GM23338 (cell line): ENCODE data around the gene PTPN22. TPM values are rescaled to one million over a fixed set of nuclear protein-coding genes. Genes with fewer than 3 reads are reported as not detected.

ENCODE experiments used
- ATAC-seq: fragments of 200-7000 bp; cut with Tn5 transposase; 3 replicates; pipeline ENCODE4 v1.9.1; 2020
- DNase-seq: peaks from one replicate; pipeline ENCODE4 v3.0.0-alpha.2; 2015; ENCODE audit warnings: low spot score
- H2AFZ ChIP-seq: fragments of 200-600 bp; sonication (generic); 2 replicates; pipeline ENCODE4 v1.8.0; 2016; ENCODE audit warnings: antibody characterized with exemption, mild to moderate bottlenecking, moderate library complexity
- H3F3A ChIP-seq: fragments of 200-600 bp; sonication (generic); replicated peaks from 2 replicates; pipeline ENCODE4 v1.8.0; 2017; ENCODE audit warnings: antibody characterized with exemption, mixed run types, low read depth
- H3K27ac ChIP-seq: fragments of 200-600 bp; sonication (generic); 2 replicates; pipeline ENCODE4 v1.6.1; 2016; ENCODE audit warnings: low read depth
- H3K27me3 ChIP-seq: fragments of 200-600 bp; sonication (generic); 2 replicates; pipeline ENCODE4 v1.8.0; 2016; ENCODE audit warnings: mild to moderate bottlenecking, mixed run types, moderate library complexity; ENCODE audit not compliant: insufficient read depth
- H3K36me3 ChIP-seq: fragments of 200-600 bp; sonication (generic); 2 replicates; pipeline ENCODE4 v1.8.0; 2016; ENCODE audit warnings: mild to moderate bottlenecking; ENCODE audit not compliant: insufficient read depth
- H3K4me1 ChIP-seq: fragments of 200-600 bp; sonication (generic); 2 replicates; pipeline ENCODE4 v1.8.0; 2016; ENCODE audit warnings: mild to moderate bottlenecking, moderate library complexity; ENCODE audit not compliant: insufficient read depth
- H3K4me2 ChIP-seq: fragments of 200-600 bp; sonication (generic); 2 replicates; pipeline ENCODE4 v1.7.1; 2017; ENCODE audit warnings: mixed run types
- H3K4me3 ChIP-seq: fragments of 200-600 bp; sonication (generic); 2 replicates; pipeline ENCODE4 v1.6.1; 2016; ENCODE audit warnings: mixed run types
- H3K79me2 ChIP-seq: fragments of 200-600 bp; sonication (generic); replicated peaks from 2 replicates; pipeline ENCODE4 v1.8.0; 2017; ENCODE audit warnings: mild to moderate bottlenecking; ENCODE audit not compliant: insufficient read depth
- H3K9me2 ChIP-seq: fragments of 200-600 bp; sonication (generic); 2 replicates; pipeline ENCODE4 v1.8.0; 2017; ENCODE audit not compliant: insufficient read depth
- H4K20me1 ChIP-seq: fragments of 200-600 bp; sonication (generic); replicated peaks from 2 replicates; pipeline ENCODE4 v1.8.0; 2017; ENCODE audit warnings: mild to moderate bottlenecking; ENCODE audit not compliant: insufficient read depth
- H3K27ac Mint-ChIP-seq: 2 replicates; pipeline ENCODE4 v1.8.0; 2020; ENCODE audit warnings: inconsistent platforms, mild to moderate bottlenecking, moderate library complexity, mixed read lengths
- H3K27me3 Mint-ChIP-seq: 3 replicates; pipeline ENCODE4 v1.8.0; 2022; ENCODE audit warnings: low read depth, mild to moderate bottlenecking, moderate library complexity, mixed read lengths, inconsistent platforms; ENCODE audit not compliant: insufficient read depth, poor library complexity
- H3K36me3 Mint-ChIP-seq: 3 replicates; pipeline ENCODE4 v1.8.0; 2021; ENCODE audit warnings: low read depth, mild to moderate bottlenecking, inconsistent platforms, moderate library complexity, mixed read lengths
- H3K4me1 Mint-ChIP-seq: 3 replicates; pipeline ENCODE4 v1.8.0; 2020; ENCODE audit warnings: mild to moderate bottlenecking, inconsistent platforms, mixed read lengths
- H3K4me3 Mint-ChIP-seq: 3 replicates; pipeline ENCODE4 v1.8.0; 2021; ENCODE audit warnings: moderate library complexity, mild to moderate bottlenecking, inconsistent platforms, mixed read lengths
- H3K9me3 Mint-ChIP-seq: 3 replicates; pipeline ENCODE4 v1.8.0; 2020; ENCODE audit warnings: moderate library complexity, mild to moderate bottlenecking, inconsistent platforms, mixed read lengths
- CREB1 ChIP-seq: fragments of 250-450 bp; sonication (Bioruptor Pico); IDR thresholded peaks from 2 replicates; pipeline ENCODE4 v1.5.0; 2020; ENCODE audit warnings: low read depth, mild to moderate bottlenecking, moderate library complexity
- EZH2 ChIP-seq: fragments of 200-600 bp; sonication (generic); IDR thresholded peaks from one replicate; pipeline ENCODE4 v1.8.0; 2017; ENCODE audit warnings: antibody characterized with exemption, mild to moderate bottlenecking, low read depth; ENCODE audit not compliant: unreplicated experiment
- EZH2phosphoT487 ChIP-seq: fragments of 200-600 bp; sonication (generic); IDR thresholded peaks from one replicate; pipeline ENCODE4 v1.8.1; 2018; ENCODE audit warnings: antibody characterized with exemption; ENCODE audit not compliant: unreplicated experiment
- JUNB ChIP-seq: IDR thresholded peaks from one replicate; pipeline ENCODE4 v1.6.1; 2016; ENCODE audit warnings: antibody characterized with exemption; ENCODE audit not compliant: unreplicated experiment
- NANOG ChIP-seq: IDR thresholded peaks from 2 replicates; pipeline ENCODE4 v1.6.1; 2016; ENCODE audit warnings: antibody characterized with exemption, borderline replicate concordance
- POLR2AphosphoS5 ChIP-seq: IDR thresholded peaks from 2 replicates; pipeline ENCODE4 v1.6.1; 2016; ENCODE audit warnings: antibody characterized with exemption, low read depth
- STAT1 ChIP-seq: IDR thresholded peaks from one replicate; pipeline ENCODE4 v1.6.1; 2016; ENCODE audit warnings: antibody characterized with exemption; ENCODE audit not compliant: unreplicated experiment
- ZNF114 ChIP-seq: fragments of 250-450 bp; sonication (Bioruptor Pico); IDR thresholded peaks from 2 replicates; pipeline ENCODE4 v1.5.0; 2020; ENCODE audit warnings: mild to moderate bottlenecking, moderate library complexity
- ZNF331 ChIP-seq: fragments of 250-450 bp; sonication (Bioruptor Pico); IDR thresholded peaks from 2 replicates; pipeline ENCODE4 v1.5.0; 2020; ENCODE audit warnings: low read depth, mild to moderate bottlenecking, moderate library complexity
- polyA plus RNA-seq: library from polyadenylated mRNA; unstranded; fragments of >200 nt; fragmentation: Nextera tagmentation; extraction: Ambion mirVana; gene quantifications from 2 replicates; pipeline ENCODE4 v1.2.1, GENCODE V29; 2016
- total RNA-seq: library from RNA; depleted of rRNA; stranded (reverse); fragments of >200 nt; shearing (Covaris generic); gene quantifications from 2 replicates; pipeline ENCODE4 v1.2.3, GENCODE V29; 2014
- TF ChIP-seq, protein P1 (sequence below): IDR thresholded peaks from one replicate; pipeline ENCODE4 v1.6.1; 2018; ENCODE audit warnings: antibody characterized with exemption; ENCODE audit not compliant: unreplicated experiment
- TF ChIP-seq, protein P2 (sequence below): IDR thresholded peaks from 2 replicates; pipeline ENCODE4 v1.6.1; 2016; ENCODE audit warnings: antibody characterized with exemption
- TF ChIP-seq, protein P3 (sequence below): fragments of 250-450 bp; sonication (Bioruptor Pico); IDR thresholded peaks from 2 replicates; pipeline ENCODE4 v1.5.0; 2020; ENCODE audit warnings: mild to moderate bottlenecking, moderate library complexity
- TF ChIP-seq, protein P4 (sequence below), 2 experiments: fragments of 200-600 bp in 1 of 2; sonication (generic) in 1 of 2; conservative IDR thresholded peaks; 2 replicates each; pipeline versions ENCODE4 v1.5.1 to v1.6.1; 2016 to 2017; ENCODE audit warnings: antibody characterized with exemption in 2 of 2, low read depth in 2 of 2, mild to moderate bottlenecking in 2 of 2, moderate library complexity in 1 of 2

PTPN22 gene
- total and polyA plus RNA-seq, 2 experiments from 2014 or later: 0.08 TPM; not detected in 1

DNA sequence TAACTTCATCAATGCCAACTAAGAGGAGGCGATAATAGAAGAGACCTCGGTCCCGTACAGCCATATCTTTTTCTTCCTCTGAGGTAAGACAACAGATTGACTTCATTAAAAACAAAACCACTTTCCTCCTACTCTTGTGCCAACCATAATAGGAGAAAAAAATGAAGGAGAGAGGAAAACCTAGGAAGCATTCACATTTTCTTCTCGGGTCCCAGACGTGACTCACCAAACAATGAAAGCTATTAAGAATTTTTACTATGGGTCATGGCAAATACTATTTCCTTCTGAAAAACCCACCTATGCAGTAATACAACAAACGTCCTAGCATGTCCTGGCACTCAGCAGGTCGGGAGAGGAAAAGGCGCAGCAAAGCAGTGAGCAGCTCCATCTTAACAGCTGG is 24.4 kb upstream of the PTPN22 start:
- no peak overlapping the region for H3K4me3 Mint-ChIP-seq
- ATAC-seq (no peak), DNase-seq (no peak)
- no peak for TF ChIP-seq ZNF331 (CRISPR knock-in tag)
- no peak for TF ChIP-seq NANOG
- no peak for TF ChIP-seq POLR2AphosphoS5
- no peak for TF ChIP-seq EZH2
- TF ChIP-seq CREB1: no peak
- no peak for TF ChIP-seq JUNB
- no peak for TF ChIP-seq ZNF114
- no peak for TF ChIP-seq EZH2phosphoT487
- TF ChIP-seq STAT1: no peak
- TF ChIP-seq, protein P1, sequence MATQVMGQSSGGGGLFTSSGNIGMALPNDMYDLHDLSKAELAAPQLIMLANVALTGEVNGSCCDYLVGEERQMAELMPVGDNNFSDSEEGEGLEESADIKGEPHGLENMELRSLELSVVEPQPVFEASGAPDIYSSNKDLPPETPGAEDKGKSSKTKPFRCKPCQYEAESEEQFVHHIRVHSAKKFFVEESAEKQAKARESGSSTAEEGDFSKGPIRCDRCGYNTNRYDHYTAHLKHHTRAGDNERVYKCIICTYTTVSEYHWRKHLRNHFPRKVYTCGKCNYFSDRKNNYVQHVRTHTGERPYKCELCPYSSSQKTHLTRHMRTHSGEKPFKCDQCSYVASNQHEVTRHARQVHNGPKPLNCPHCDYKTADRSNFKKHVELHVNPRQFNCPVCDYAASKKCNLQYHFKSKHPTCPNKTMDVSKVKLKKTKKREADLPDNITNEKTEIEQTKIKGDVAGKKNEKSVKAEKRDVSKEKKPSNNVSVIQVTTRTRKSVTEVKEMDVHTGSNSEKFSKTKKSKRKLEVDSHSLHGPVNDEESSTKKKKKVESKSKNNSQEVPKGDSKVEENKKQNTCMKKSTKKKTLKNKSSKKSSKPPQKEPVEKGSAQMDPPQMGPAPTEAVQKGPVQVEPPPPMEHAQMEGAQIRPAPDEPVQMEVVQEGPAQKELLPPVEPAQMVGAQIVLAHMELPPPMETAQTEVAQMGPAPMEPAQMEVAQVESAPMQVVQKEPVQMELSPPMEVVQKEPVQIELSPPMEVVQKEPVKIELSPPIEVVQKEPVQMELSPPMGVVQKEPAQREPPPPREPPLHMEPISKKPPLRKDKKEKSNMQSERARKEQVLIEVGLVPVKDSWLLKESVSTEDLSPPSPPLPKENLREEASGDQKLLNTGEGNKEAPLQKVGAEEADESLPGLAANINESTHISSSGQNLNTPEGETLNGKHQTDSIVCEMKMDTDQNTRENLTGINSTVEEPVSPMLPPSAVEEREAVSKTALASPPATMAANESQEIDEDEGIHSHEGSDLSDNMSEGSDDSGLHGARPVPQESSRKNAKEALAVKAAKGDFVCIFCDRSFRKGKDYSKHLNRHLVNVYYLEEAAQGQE: no peak
- TF ChIP-seq, protein P2, sequence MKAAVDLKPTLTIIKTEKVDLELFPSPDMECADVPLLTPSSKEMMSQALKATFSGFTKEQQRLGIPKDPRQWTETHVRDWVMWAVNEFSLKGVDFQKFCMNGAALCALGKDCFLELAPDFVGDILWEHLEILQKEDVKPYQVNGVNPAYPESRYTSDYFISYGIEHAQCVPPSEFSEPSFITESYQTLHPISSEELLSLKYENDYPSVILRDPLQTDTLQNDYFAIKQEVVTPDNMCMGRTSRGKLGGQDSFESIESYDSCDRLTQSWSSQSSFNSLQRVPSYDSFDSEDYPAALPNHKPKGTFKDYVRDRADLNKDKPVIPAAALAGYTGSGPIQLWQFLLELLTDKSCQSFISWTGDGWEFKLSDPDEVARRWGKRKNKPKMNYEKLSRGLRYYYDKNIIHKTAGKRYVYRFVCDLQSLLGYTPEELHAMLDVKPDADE: no peak
- TF ChIP-seq, protein P3, sequence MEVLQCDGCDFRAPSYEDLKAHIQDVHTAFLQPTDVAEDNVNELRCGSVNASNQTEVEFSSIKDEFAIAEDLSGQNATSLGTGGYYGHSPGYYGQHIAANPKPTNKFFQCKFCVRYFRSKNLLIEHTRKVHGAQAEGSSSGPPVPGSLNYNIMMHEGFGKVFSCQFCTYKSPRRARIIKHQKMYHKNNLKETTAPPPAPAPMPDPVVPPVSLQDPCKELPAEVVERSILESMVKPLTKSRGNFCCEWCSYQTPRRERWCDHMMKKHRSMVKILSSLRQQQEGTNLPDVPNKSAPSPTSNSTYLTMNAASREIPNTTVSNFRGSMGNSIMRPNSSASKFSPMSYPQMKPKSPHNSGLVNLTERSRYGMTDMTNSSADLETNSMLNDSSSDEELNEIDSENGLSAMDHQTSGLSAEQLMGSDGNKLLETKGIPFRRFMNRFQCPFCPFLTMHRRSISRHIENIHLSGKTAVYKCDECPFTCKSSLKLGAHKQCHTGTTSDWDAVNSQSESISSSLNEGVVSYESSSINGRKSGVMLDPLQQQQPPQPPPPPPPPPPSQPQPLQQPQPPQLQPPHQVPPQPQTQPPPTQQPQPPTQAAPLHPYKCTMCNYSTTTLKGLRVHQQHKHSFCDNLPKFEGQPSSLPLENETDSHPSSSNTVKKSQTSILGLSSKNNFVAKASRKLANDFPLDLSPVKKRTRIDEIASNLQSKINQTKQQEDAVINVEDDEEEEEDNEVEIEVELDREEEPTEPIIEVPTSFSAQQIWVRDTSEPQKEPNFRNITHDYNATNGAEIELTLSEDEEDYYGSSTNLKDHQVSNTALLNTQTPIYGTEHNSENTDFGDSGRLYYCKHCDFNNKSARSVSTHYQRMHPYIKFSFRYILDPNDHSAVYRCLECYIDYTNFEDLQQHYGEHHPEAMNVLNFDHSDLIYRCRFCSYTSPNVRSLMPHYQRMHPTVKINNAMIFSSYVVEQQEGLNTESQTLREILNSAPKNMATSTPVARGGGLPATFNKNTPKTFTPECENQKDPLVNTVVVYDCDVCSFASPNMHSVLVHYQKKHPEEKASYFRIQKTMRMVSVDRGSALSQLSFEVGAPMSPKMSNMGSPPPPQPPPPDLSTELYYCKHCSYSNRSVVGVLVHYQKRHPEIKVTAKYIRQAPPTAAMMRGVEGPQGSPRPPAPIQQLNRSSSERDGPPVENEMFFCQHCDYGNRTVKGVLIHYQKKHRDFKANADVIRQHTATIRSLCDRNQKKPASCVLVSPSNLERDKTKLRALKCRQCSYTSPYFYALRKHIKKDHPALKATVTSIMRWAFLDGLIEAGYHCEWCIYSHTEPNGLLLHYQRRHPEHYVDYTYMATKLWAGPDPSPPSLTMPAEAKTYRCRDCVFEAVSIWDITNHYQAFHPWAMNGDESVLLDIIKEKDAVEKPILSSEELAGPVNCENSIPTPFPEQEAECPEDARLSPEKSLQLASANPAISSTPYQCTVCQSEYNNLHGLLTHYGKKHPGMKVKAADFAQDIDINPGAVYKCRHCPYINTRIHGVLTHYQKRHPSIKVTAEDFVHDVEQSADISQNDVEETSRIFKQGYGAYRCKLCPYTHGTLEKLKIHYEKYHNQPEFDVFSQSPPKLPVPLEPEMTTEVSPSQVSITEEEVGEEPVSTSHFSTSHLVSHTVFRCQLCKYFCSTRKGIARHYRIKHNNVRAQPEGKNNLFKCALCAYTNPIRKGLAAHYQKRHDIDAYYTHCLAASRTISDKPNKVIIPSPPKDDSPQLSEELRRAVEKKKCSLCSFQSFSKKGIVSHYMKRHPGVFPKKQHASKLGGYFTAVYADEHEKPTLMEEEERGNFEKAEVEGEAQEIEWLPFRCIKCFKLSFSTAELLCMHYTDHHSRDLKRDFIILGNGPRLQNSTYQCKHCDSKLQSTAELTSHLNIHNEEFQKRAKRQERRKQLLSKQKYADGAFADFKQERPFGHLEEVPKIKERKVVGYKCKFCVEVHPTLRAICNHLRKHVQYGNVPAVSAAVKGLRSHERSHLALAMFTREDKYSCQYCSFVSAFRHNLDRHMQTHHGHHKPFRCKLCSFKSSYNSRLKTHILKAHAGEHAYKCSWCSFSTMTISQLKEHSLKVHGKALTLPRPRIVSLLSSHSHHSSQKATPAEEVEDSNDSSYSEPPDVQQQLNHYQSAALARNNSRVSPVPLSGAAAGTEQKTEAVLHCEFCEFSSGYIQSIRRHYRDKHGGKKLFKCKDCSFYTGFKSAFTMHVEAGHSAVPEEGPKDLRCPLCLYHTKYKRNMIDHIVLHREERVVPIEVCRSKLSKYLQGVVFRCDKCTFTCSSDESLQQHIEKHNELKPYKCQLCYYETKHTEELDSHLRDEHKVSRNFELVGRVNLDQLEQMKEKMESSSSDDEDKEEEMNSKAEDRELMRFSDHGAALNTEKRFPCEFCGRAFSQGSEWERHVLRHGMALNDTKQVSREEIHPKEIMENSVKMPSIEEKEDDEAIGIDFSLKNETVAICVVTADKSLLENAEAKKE (CRISPR knock-in tag): no peak
- TF ChIP-seq, protein P4, sequence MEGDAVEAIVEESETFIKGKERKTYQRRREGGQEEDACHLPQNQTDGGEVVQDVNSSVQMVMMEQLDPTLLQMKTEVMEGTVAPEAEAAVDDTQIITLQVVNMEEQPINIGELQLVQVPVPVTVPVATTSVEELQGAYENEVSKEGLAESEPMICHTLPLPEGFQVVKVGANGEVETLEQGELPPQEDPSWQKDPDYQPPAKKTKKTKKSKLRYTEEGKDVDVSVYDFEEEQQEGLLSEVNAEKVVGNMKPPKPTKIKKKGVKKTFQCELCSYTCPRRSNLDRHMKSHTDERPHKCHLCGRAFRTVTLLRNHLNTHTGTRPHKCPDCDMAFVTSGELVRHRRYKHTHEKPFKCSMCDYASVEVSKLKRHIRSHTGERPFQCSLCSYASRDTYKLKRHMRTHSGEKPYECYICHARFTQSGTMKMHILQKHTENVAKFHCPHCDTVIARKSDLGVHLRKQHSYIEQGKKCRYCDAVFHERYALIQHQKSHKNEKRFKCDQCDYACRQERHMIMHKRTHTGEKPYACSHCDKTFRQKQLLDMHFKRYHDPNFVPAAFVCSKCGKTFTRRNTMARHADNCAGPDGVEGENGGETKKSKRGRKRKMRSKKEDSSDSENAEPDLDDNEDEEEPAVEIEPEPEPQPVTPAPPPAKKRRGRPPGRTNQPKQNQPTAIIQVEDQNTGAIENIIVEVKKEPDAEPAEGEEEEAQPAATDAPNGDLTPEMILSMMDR (conservative IDR thresholded peaks at IDR 0.05; ENCODE audit: low read depth in 2 of 2): no peak
- H3K9me2 ChIP-seq: no peaks in the 10 kb centered on the region
- no peaks in the 10 kb centered on the region for H3K4me1 ChIP-seq
- H3K79me2 ChIP-seq: no peaks in the 10 kb centered on the region
- H2AFZ ChIP-seq: no peak overlapping the region
- no peak overlapping the region for H3K27ac ChIP-seq
- no peak overlapping the region for H3K4me2 ChIP-seq
- H3K36me3 ChIP-seq: no peaks in the 10 kb centered on the region; the same call in 1 of the 2 replicates
- H3K36me3 Mint-ChIP-seq: peaks cover 10% of the 10 kb centered on the region; the same call in 1 of the 3 replicates
- no peaks in the 10 kb centered on the region for H3K27me3 ChIP-seq
- H3K27ac Mint-ChIP-seq: no peak overlapping the region
- H3F3A ChIP-seq: no peaks in the 10 kb centered on the region
- H4K20me1 ChIP-seq: no peaks in the 10 kb centered on the region
- H3K9me3 Mint-ChIP-seq: no peaks in the 10 kb centered on the region
- H3K4me1 Mint-ChIP-seq: no peaks in the 10 kb centered on the region
- H3K27me3 Mint-ChIP-seq: no peaks in the 10 kb centered on the region
- H3K4me3 ChIP-seq: no peak overlapping the region
